Stomach (tissue), 4 donors: ENCODE results near the gene FOXN3.
"Not testable (repeated sequence)": the region's sequence is repeated elsewhere in the genome, so short reads cannot be mapped to it uniquely, and the experiment has no call there.

Experiments used
- CTCF ChIP-seq, 7 experiments: fragments of 450-650 bp in 4 of 7; fragments of 200-600 bp in 3 of 7; sonication (generic) in 3 of 7; IDR thresholded peaks; one replicate each; pipeline ENCODE4 v1.5.1; 2016 to 2019; ENCODE audit warnings: antibody characterized with exemption in 7 of 7, control low read depth in 2 of 7, mild to moderate bottlenecking in 1 of 7
- EP300 ChIP-seq: sonication (generic); formaldehyde crosslinking; IDR thresholded peaks from one replicate; pipeline ENCODE4 v1.6.1; 2017; ENCODE audit warnings: antibody characterized with exemption
- POLR2A ChIP-seq, 4 donors: fragments of 450-650 bp; IDR thresholded peaks; one replicate each; pipeline ENCODE4 v1.6.1; 2016; ENCODE audit warnings: antibody characterized with exemption in 4 of 4, control low read depth in 2 of 4, mild to moderate bottlenecking in 1 of 4, moderate library complexity in 1 of 4
- POLR2AphosphoS5 ChIP-seq, 3 donors: sonication (generic); formaldehyde crosslinking; IDR thresholded peaks; one replicate each; pipeline ENCODE4 v1.6.1; 2016; ENCODE audit warnings: antibody characterized with exemption in 3 of 3

- TF ChIP-seq CTCF (IDR thresholded peaks at IDR 0.05); POLR2A (IDR thresholded peaks at IDR 0.05); POLR2AphosphoS5 (IDR thresholded peaks at IDR 0.05); EP300: not testable (repeated sequence)
Measured at GRCh38 chr14:89158104-89158503, 258.9 kb downstream of the FOXN3 start.
